ENCODE measurements around the gene CRYAA.
"Not testable (repeated sequence)": the region's sequence is repeated elsewhere in the genome, so short reads cannot be mapped to it uniquely, and the experiment has no call there.

CRYAA gene

DNA sequence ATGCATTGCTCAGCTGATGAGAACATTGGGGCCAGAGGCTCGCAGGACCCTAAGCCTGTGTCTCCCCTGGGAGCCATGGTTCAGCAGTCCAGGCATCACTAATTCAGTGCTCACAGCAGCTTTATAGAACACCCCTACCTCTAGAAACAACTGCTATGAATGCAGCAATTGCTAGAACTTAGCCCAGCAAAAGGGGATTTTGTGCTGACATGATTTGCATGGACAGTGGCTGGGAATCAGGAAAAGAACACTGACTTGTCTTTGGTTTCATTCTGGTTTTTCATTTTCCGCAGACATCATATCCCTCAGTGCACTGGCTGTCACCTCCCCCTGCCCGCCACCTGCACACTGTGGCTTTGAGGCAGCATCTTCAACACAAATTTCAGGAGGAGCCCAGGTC lies 4.0 kb upstream of the CRYAA start:
- not testable (repeated sequence) for H3K9me3 ChIP-seq (ENCODE audit: insufficient read depth, low read depth, low read length); H3K27me3 ChIP-seq (ENCODE audit: insufficient read depth, low read length); H3K4me3 ChIP-seq (ENCODE audit: low read length); H3K27ac ChIP-seq (ENCODE audit: low read length); H3K36me3 ChIP-seq (ENCODE audit: insufficient read depth, low read depth, low read length); H3K9ac ChIP-seq (ENCODE audit: low read depth, low read length); H3K4me1 ChIP-seq (ENCODE audit: insufficient read depth, low read length)

DNA sequence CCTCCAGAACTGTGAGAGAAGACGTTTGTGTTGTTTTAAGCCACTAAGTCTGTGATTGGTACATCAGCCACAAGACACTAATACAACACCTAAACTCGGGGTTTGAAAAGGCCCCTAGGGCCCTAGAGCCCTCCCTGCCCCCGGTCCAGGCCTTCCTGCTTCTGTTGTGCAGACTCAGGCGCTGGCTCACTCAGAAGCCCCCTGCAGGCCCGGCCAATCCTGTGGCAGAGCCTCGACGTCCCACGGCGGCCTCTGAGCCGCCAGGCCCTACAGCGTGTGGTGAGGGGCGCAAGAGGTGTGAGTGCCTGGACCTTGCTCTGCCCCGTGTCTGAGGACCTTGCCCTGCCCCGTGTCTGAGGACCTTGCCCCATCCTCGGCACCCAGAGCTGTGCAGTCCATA lies 3.1 kb upstream of the CRYAA start:
- not testable (repeated sequence) for H3K27me3 ChIP-seq (ENCODE audit: insufficient read depth, low read length); H3K36me3 ChIP-seq (ENCODE audit: insufficient read depth, low read depth, low read length); H3K4me3 ChIP-seq (ENCODE audit: low read length); H3K9ac ChIP-seq (ENCODE audit: low read depth, low read length); H3K27ac ChIP-seq (ENCODE audit: low read length); H3K9me3 ChIP-seq (ENCODE audit: insufficient read depth, low read depth, low read length); H3K4me1 ChIP-seq (ENCODE audit: insufficient read depth, low read length)

DNA sequence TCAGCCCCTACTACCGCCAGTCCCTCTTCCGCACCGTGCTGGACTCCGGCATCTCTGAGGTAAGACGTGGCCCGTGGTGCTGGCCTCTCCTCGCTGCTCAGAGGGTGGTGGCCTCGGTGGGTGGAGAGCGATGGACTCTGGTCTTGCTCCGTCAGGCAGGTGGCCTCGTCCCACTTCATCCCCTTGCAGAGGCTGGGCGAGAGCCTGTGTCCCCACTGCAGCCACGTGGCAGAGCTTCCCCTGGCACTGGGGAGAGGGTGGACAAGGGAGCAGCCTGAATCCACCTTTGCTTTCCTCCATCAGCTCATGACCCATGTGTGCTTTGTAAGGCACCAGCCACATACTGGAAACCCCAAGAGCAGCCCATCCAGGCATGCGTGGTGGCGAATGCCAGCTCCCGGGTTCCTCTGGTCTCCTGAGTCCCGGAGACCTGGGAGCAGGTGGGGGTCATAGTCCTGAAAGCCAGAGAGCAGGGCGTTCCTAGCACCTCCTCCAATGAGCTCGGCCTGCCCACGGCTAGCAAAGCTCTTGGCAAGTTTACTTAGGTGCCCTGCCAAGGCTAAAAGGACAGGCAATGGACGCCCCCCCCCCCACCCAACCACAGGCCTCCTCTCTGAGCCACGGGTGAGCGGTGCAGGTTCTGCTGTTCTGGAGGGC lies 550 bp downstream of the CRYAA start:
- H3K9me3 ChIP-seq (ENCODE audit: insufficient read depth, low read depth, low read length); H3K4me1 ChIP-seq (ENCODE audit: insufficient read depth, low read length); H3K27me3 ChIP-seq (ENCODE audit: insufficient read depth, low read length); H3K36me3 ChIP-seq (ENCODE audit: insufficient read depth, low read depth, low read length); H3K9ac ChIP-seq (ENCODE audit: low read depth, low read length); H3K27ac ChIP-seq (ENCODE audit: low read length); H3K4me3 ChIP-seq (ENCODE audit: low read length): not testable (repeated sequence)

DNA sequence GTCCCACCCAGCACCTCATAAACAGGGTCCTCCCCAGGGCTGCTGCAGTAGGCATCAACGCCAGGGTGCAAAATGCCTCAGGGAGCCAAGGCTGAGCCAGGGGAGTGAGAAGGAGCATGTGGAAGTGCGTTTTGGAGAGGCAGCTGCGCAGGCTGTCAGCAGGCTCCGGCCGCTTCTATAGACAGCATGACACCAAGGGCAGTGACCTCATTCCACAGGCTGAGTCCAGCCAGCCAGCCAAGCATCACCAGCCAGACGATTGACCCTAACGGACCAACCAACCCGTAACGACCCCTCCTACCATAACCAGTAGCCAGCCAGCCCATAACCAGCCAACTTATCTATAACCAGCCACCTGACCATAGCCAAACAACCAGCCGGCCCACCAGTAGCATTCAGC lies 1.1 kb downstream of the CRYAA start:
- not testable (repeated sequence) for H3K27me3 ChIP-seq (ENCODE audit: insufficient read depth, low read length); H3K4me1 ChIP-seq (ENCODE audit: insufficient read depth, low read length); H3K9me3 ChIP-seq (ENCODE audit: insufficient read depth, low read depth, low read length); H3K9ac ChIP-seq (ENCODE audit: low read depth, low read length); H3K27ac ChIP-seq (ENCODE audit: low read length); H3K36me3 ChIP-seq (ENCODE audit: insufficient read depth, low read depth, low read length); H3K4me3 ChIP-seq (ENCODE audit: low read length)

DNA sequence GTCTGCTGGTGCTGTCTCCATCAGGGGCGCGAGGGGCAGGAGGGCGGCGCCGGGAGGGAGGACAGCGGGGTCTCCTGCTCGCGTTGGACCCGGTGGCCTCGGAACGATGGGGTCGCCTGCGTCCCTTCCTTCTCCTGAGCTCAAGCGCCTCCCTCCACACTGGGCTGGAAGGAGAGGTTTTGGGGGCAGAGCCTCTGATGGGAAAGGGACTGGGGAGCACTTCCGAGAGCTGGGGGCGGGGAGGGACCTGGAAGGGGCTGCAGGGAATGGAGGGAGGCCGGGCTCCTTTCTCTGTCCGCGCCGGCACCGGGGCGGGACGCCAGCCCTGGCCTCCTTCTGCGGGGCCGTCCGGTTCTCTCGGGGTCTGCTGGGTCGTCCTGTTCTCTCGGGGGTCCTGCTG lies 4.0 kb downstream of the CRYAA start:
- not testable (repeated sequence) for H3K27ac ChIP-seq (ENCODE audit: low read length); H3K27me3 ChIP-seq (ENCODE audit: insufficient read depth, low read length); H3K4me1 ChIP-seq (ENCODE audit: insufficient read depth, low read length); H3K36me3 ChIP-seq (ENCODE audit: insufficient read depth, low read depth, low read length); H3K4me3 ChIP-seq (ENCODE audit: low read length); H3K9ac ChIP-seq (ENCODE audit: low read depth, low read length); H3K9me3 ChIP-seq (ENCODE audit: insufficient read depth, low read depth, low read length)

DNA sequence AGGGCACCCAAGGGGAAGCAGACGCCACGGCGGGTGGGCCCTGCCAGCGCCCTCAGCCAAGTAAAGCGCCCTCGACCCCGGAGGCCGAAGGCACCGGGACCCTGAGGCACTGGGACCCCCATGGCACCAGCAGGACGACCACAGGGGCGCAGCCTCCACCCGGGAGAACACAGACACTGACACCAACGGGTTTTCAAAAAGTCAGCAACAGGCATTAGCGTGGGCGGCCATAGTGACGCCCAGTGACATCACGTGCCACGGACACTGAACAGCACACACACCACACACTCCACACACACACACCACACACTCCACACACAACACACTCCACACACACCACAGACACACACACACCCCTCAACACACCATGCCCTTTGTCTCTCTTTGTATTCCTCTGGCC lies 4.6 kb downstream of the CRYAA start:
- H3K4me3 ChIP-seq (ENCODE audit: low read length); H3K27ac ChIP-seq (ENCODE audit: low read length); H3K36me3 ChIP-seq (ENCODE audit: insufficient read depth, low read depth, low read length); H3K9me3 ChIP-seq (ENCODE audit: insufficient read depth, low read depth, low read length); H3K9ac ChIP-seq (ENCODE audit: low read depth, low read length); H3K4me1 ChIP-seq (ENCODE audit: insufficient read depth, low read length); H3K27me3 ChIP-seq (ENCODE audit: insufficient read depth, low read length): not testable (repeated sequence)

DNA sequence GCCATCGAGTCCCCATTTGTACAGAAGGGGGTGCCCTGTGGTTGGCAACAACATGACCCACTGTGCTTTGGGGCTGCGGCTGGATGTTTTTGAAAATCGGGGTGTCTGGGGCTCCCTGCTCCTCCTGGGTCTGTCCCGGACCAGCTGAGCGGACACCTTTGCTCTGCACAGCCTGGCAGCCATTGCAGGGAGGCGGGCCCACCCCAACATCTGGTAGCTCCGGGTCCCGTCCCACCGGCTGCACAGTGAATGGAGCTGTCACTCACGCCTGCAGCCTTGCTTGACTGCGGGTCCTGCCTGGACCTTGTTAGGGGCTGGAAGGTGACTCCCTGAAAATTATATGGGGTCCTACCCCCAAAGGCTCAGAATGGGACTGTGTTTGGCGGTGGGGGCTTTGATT lies 5.1 kb downstream of the CRYAA start:
- H3K9me3 ChIP-seq (ENCODE audit: insufficient read depth, low read depth, low read length); H3K9ac ChIP-seq (ENCODE audit: low read depth, low read length); H3K27me3 ChIP-seq (ENCODE audit: insufficient read depth, low read length); H3K27ac ChIP-seq (ENCODE audit: low read length); H3K36me3 ChIP-seq (ENCODE audit: insufficient read depth, low read depth, low read length); H3K4me1 ChIP-seq (ENCODE audit: insufficient read depth, low read length); H3K4me3 ChIP-seq (ENCODE audit: low read length): not testable (repeated sequence)

DNA sequence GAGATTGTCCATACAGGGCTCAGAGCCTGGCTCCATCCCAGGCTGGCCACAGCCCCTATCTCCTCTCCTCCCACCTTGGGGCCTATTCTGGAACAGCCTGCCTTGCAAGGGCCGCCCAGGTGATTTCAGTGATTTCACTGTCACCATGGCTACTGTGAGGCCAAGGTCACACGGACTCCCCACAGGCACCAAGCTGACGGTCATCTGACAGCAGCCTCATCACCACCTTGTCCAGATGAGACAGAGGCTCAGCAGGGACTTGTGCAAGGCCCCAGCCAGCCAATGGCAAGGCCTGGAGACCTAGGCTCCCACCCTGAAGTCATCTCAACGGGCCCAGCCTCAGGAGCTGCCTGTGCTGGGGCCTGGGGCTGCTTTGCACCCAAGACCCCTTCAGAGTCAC lies 6.2 kb downstream of the CRYAA start:
- not testable (repeated sequence) for H3K36me3 ChIP-seq (ENCODE audit: insufficient read depth, low read depth, low read length); H3K9me3 ChIP-seq (ENCODE audit: insufficient read depth, low read depth, low read length); H3K27ac ChIP-seq (ENCODE audit: low read length); H3K27me3 ChIP-seq (ENCODE audit: insufficient read depth, low read length); H3K4me1 ChIP-seq (ENCODE audit: insufficient read depth, low read length); H3K9ac ChIP-seq (ENCODE audit: low read depth, low read length); H3K4me3 ChIP-seq (ENCODE audit: low read length)

DNA sequence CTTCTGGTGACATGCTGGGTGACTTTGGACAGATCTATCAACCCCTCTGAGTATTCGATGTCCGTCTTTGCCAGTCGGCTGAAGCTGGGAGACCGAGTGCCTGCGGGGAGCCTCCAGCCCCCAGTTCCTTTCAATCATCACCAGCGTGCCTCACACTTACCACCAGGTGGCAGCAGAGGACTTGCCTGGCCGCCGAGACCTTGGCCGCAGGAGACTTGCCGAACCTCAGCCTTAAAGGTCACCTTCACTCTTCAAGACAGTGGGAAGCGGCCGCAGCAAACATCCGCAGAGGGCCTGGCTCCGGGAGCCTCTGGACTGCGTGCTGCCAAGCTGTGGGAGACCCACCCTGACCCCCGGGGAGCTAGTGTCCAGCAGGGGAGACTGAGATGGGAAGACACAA lies 7.8 kb downstream of the CRYAA start:
- H3K36me3 ChIP-seq (ENCODE audit: insufficient read depth, low read depth, low read length); H3K9me3 ChIP-seq (ENCODE audit: insufficient read depth, low read depth, low read length); H3K4me3 ChIP-seq (ENCODE audit: low read length); H3K27me3 ChIP-seq (ENCODE audit: insufficient read depth, low read length); H3K9ac ChIP-seq (ENCODE audit: low read depth, low read length); H3K27ac ChIP-seq (ENCODE audit: low read length); H3K4me1 ChIP-seq (ENCODE audit: insufficient read depth, low read length): not testable (repeated sequence)

DNA sequence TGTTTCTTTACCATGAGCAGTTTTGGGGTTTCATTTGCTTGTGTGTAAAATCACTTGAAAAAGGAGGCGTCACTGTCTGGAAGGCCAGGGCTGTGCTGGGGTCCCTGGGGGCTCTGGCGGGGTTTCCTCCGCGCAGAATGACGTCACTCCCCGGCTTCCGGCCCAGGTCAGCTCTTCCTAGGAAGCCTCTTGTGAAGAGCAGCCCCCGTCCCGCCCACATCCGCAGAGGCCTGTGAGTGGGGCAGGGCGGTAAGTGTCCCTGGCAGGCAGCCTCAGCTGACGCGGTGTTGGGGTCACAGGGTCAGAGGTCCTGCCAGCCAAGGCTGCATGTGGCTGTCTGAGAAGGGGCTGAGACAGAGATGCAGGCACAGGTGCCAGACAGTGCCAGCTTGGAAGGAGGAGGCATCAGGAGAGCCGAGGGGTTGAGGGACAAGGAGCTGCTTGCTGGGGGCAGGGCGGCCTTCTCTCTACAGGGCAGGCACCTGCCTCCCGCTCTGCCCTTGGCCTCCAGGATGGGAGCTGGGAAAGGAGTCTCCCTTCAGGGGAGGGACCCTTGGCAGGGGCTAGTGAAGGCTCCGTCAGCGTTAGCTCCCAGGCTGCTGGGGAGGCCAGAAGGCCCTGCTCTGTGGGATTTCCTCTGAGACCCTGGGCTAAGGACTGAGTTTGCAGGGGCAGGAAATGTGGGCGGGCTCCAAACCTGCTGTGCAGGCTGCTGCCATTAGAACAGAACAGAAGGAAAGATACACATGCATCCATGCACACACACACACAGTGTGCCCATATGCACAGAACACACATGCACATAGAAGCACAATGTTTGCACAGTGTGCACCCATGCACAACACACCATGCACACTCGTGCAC lies 8.5 kb downstream of the CRYAA start:
- not testable (repeated sequence) for H3K27ac ChIP-seq (ENCODE audit: low read length); H3K4me1 ChIP-seq (ENCODE audit: insufficient read depth, low read length); H3K9me3 ChIP-seq (ENCODE audit: insufficient read depth, low read depth, low read length); H3K4me3 ChIP-seq (ENCODE audit: low read length); H3K27me3 ChIP-seq (ENCODE audit: insufficient read depth, low read length); H3K36me3 ChIP-seq (ENCODE audit: insufficient read depth, low read depth, low read length); H3K9ac ChIP-seq (ENCODE audit: low read depth, low read length)

DNA sequence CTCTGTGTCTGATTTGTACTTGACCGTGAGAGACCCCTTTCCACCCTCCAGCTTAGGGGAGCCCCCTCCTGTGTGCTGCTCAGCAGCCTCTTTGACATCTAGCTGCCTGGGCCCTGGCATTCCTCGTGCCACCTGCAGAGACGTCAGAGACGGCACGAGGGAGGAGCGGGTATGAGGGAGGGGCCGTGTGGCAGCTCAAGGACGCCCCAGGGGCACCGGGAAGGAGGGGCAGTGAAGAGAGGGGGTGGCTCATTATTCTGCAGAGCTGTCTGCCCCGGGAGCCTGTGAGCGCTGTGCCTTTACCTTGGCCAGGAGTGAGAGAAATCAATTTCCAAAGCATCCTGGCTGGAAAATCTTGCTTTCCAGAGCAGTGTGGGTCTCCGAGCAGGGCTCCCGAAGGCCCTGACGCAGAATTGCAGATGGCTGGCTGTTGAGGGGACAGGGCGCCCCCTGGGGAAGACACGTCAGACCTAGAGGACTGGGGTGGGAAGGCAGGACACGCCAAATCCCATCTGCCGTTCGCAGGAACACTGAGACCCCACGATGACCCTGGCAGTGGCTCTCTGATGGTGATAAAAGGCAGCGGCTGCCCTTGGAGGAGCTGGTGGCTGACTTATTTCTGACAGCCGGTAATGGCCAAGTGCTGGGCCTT lies 9.5 kb downstream of the CRYAA start:
- not testable (repeated sequence) for H3K27ac ChIP-seq (ENCODE audit: low read length); H3K4me3 ChIP-seq (ENCODE audit: low read length); H3K9me3 ChIP-seq (ENCODE audit: insufficient read depth, low read depth, low read length); H3K4me1 ChIP-seq (ENCODE audit: insufficient read depth, low read length); H3K9ac ChIP-seq (ENCODE audit: low read depth, low read length); H3K27me3 ChIP-seq (ENCODE audit: insufficient read depth, low read length); H3K36me3 ChIP-seq (ENCODE audit: insufficient read depth, low read depth, low read length)

DNA sequence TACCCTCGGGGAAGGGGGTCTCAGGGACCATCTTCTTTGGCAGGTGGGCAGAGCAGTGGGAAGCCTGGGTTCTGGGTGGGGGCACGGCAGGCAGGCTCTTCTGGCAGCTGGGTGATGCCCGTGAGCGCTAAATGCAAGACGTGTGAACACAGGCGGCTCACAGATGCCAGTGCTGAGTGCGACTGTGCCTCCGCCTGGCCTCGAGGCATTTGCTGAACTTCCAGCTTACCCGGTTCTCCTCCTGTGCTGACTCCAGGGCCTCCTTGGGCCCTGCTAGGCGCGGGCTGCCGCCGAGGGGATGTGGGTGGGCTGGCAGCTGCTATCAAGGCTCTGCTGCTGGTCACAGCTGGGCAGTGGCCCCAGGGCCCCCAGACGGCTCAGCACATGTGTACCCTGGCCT lies 12.2 kb downstream of the CRYAA start:
- not testable (repeated sequence) for H3K27ac ChIP-seq (ENCODE audit: low read length); H3K36me3 ChIP-seq (ENCODE audit: insufficient read depth, low read depth, low read length); H3K4me3 ChIP-seq (ENCODE audit: low read length); H3K9me3 ChIP-seq (ENCODE audit: insufficient read depth, low read depth, low read length); H3K4me1 ChIP-seq (ENCODE audit: insufficient read depth, low read length); H3K9ac ChIP-seq (ENCODE audit: low read depth, low read length); H3K27me3 ChIP-seq (ENCODE audit: insufficient read depth, low read length)

All from iPS-20b (cell line).